ENCODE measurements around the gene CARD11. TPM values are rescaled to one million over a fixed set of nuclear protein-coding genes. Genes with fewer than 3 reads are reported as not detected.
A peak's percentile ranks its signal among the peaks of the same experiment; 100 is the strongest.
"Not testable (repeated sequence)": the region's sequence is repeated elsewhere in the genome, so short reads cannot be mapped to it uniquely, and the experiment has no call there.

The CARD11 gene
- total RNA-seq, 1 donor from 2014 or later: 74.1 TPM

GRCh38 chr7:3028758-3029093, 14.9 kb downstream of the CARD11 start:
- Mint-ChIP-seq H3K27me3 (ENCODE audit: low read depth) (no peaks in the 10 kb centered on the region), H3K27ac (no peak overlapping the region), H3K4me3 (ENCODE audit: low read depth) (no peak overlapping the region), H3K4me1 (ENCODE audit: low read depth) (peaks cover 22% of the 10 kb centered on the region), H3K9me3 (peaks cover 26% of the 10 kb centered on the region), H3K36me3 (ENCODE audit: low read depth) (peaks cover 86% of the 10 kb centered on the region)
- intact Hi-C loops (cut with micrococcal nuclease): loop anchor here (2.0 kb wide), 1 partner anchor 14 kb away; the partner anchor contains the start of gene CARD11
- no peak for DNase-seq (ENCODE audit: low spot score)

- Mint-ChIP-seq H3K9me3 (peaks cover 27% of the 10 kb centered on the region), H3K36me3 (ENCODE audit: low read depth) (peaks cover 85% of the 10 kb centered on the region), H3K27ac (peak overlapping the region; percentile 84), H3K4me1 (ENCODE audit: low read depth) (peaks cover 22% of the 10 kb centered on the region), H3K27me3 (ENCODE audit: low read depth) (no peaks in the 10 kb centered on the region), H3K4me3 (ENCODE audit: low read depth) (no peak overlapping the region)
- intact Hi-C loops (cut with micrococcal nuclease): loop anchor here (2.0 kb wide), 1 partner anchor 15 kb away; the partner anchor contains the start of gene CARD11
- no peak for DNase-seq (ENCODE audit: low spot score)
Observed at GRCh38 chr7:3028071-3028757, 15.5 kb downstream of the CARD11 start.

DNA sequence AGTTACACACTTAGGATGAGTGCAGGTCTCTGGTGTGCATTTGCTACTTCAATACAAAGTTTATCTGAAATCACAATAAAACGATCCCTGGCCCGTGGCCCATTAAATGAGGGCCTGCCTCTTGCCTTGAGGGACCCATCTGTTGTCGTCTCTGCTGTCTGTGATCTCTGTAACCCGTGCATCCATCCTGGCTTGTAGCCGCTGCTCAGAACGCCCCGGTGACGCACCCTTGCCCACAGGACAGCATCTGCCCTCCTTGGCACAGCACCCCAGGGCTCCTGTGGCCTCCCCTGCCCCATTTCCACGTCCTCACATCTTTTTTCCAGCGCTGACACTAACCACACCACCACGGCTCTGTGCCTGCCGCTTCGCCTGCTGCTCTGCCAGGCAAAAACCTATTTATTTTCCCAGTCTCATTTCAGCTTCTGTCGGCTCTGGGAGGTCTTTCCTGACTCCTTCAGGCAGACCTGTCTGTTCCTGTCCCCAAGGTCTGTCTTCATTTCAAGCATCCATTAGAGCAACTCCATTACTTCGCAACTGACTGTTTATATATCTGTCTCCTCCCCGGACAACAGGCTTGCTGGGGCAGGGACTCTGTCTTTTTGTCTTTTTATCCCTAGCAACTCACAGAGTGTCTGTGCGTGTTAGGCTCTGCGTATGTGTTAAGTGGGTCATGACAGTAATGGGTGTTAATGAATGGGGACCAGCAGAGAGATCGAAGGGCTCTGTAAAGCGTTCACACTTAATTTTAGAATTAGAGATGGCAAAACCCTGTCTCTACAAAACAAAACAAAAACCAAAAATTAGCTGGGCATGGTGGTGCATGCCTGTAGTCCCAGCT, 16.4 kb downstream of the CARD11 start:
- intact Hi-C loops (cut with micrococcal nuclease): no loop called here
- Mint-ChIP-seq H3K27ac (peak overlapping the region; percentile 84), H3K27me3 (ENCODE audit: low read depth) (no peaks in the 10 kb centered on the region), H3K9me3 (peaks cover 37% of the 10 kb centered on the region), H3K4me3 (ENCODE audit: low read depth) (no peak overlapping the region), H3K4me1 (ENCODE audit: low read depth) (peaks cover 22% of the 10 kb centered on the region), H3K36me3 (ENCODE audit: low read depth) (peaks cover 85% of the 10 kb centered on the region)
- DNase-seq (ENCODE audit: low spot score): no peak

DNA sequence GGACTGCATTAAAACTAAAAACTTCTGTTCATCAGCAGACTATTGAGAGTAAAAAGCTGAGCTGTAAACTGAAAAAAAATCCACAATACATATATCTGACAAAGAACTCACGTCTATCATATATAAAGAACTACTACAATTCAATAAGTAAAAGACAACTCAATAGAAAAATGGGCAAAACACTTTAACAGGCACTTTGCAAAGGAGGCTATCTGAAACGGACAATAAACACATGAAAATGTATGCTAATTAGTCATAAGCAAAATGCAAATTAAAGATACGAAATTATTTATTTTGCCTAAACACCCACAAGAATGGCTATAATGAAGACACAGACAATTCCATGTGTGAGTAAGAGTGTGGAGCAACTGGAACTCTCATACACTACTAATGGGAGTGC, 18.1 kb downstream of the CARD11 start:
- intact Hi-C loops (cut with micrococcal nuclease): no loop called here
- H3K4me1 Mint-ChIP-seq (ENCODE audit: low read depth): peaks cover 23% of the 10 kb centered on the region
- H3K9me3 Mint-ChIP-seq: peaks cover 53% of the 10 kb centered on the region
- H3K27me3 Mint-ChIP-seq (ENCODE audit: low read depth): no peaks in the 10 kb centered on the region
- H3K27ac Mint-ChIP-seq: no peak overlapping the region
- H3K4me3 Mint-ChIP-seq (ENCODE audit: low read depth): no peak overlapping the region
- no peak for DNase-seq (ENCODE audit: low spot score)
- H3K36me3 Mint-ChIP-seq (ENCODE audit: low read depth): peaks cover 88% of the 10 kb centered on the region

- peaks cover 83% of the 10 kb centered on the region for H3K36me3 Mint-ChIP-seq (ENCODE audit: low read depth)
- peaks cover 60% of the 10 kb centered on the region for H3K9me3 Mint-ChIP-seq
- intact Hi-C loops (cut with micrococcal nuclease): loop anchor here (2.0 kb wide), 1 partner anchor 31 kb away; no protein-coding TSS in a partner anchor
- no peak overlapping the region for H3K27ac Mint-ChIP-seq
- no peak overlapping the region for H3K4me3 Mint-ChIP-seq (ENCODE audit: low read depth)
- peaks cover 6% of the 10 kb centered on the region for H3K4me1 Mint-ChIP-seq (ENCODE audit: low read depth)
- H3K27me3 Mint-ChIP-seq (ENCODE audit: low read depth): no peaks in the 10 kb centered on the region
- DNase-seq (ENCODE audit: low spot score): no peak
Observed at GRCh38 chr7:3021825-3022224, 21.8 kb downstream of the CARD11 start.

DNA sequence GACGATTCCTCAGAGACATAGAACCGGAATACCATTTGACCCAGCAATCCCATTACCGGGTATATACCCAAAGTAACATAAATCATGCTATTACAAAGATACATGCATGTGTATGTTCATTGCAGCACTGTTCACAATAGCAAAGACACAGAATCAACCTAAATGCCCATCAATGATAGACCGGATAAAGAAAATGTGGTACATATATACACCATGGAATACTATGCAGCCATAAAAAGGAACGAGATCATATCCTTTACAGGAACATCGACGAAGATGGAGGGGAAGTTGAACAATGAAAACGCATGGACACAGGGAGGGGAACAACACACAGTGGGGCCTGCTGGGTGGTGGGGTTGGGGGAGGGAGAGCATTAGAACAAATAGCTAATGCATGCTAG, 22.4 kb downstream of the CARD11 start:
- DNase-seq (ENCODE audit: low spot score); H3K27me3 Mint-ChIP-seq (ENCODE audit: low read depth); H3K27ac Mint-ChIP-seq; H3K4me3 Mint-ChIP-seq (ENCODE audit: low read depth); H3K4me1 Mint-ChIP-seq (ENCODE audit: low read depth): not testable (repeated sequence)
- intact Hi-C loops (cut with micrococcal nuclease): loop anchor here (2.0 kb wide), 1 partner anchor 30 kb away; no protein-coding TSS in a partner anchor
- H3K36me3 Mint-ChIP-seq (ENCODE audit: low read depth): peaks cover 86% of the 10 kb centered on the region
- H3K9me3 Mint-ChIP-seq: peaks cover 60% of the 10 kb centered on the region

GRCh38 chr7:3020416-3020815, 23.3 kb downstream of the CARD11 start:
- intact Hi-C loops (cut with micrococcal nuclease): loop anchor here (2.0 kb wide), 1 partner anchor 30 kb away; no protein-coding TSS in a partner anchor
- Mint-ChIP-seq H3K27me3 (ENCODE audit: low read depth) (no peaks in the 10 kb centered on the region), H3K27ac (peak overlapping the region; percentile 1), H3K4me1 (ENCODE audit: low read depth) (peaks cover 6% of the 10 kb centered on the region), H3K9me3 (peaks cover 53% of the 10 kb centered on the region), H3K4me3 (ENCODE audit: low read depth) (no peak overlapping the region), H3K36me3 (ENCODE audit: low read depth) (peaks cover 81% of the 10 kb centered on the region)
- DNase-seq (ENCODE audit: low spot score): no peak

- intact Hi-C loops (cut with micrococcal nuclease): loop anchor here (2.0 to 10.0 kb wide), 2 partner anchors 29 to 65 kb away; no protein-coding TSS in a partner anchor
- peaks cover 47% of the 10 kb centered on the region for H3K9me3 Mint-ChIP-seq
- H3K4me3 Mint-ChIP-seq (ENCODE audit: low read depth): no peak overlapping the region
- no peaks in the 10 kb centered on the region for H3K27me3 Mint-ChIP-seq (ENCODE audit: low read depth)
- H3K36me3 Mint-ChIP-seq (ENCODE audit: low read depth): peaks cover 80% of the 10 kb centered on the region
- H3K4me1 Mint-ChIP-seq (ENCODE audit: low read depth): peaks cover 6% of the 10 kb centered on the region
- H3K27ac Mint-ChIP-seq: no peak overlapping the region
- DNase-seq (ENCODE audit: low spot score): no peak
Observed at GRCh38 chr7:3019801-3020200, 23.9 kb downstream of the CARD11 start.

- Mint-ChIP-seq H3K36me3 (ENCODE audit: low read depth) (peaks cover 57% of the 10 kb centered on the region), H3K4me1 (ENCODE audit: low read depth) (peaks cover 20% of the 10 kb centered on the region), H3K27me3 (ENCODE audit: low read depth) (no peaks in the 10 kb centered on the region), H3K4me3 (ENCODE audit: low read depth) (no peak overlapping the region), H3K9me3 (no peaks in the 10 kb centered on the region), H3K27ac (no peak overlapping the region)
- no peak for DNase-seq (ENCODE audit: low spot score)
- intact Hi-C loops (cut with micrococcal nuclease): loop anchor here (10.0 kb wide), 1 partner anchor 59 kb away; no protein-coding TSS in a partner anchor
Observed at GRCh38 chr7:3013975-3014792, 29.5 kb downstream of the CARD11 start.

DNA sequence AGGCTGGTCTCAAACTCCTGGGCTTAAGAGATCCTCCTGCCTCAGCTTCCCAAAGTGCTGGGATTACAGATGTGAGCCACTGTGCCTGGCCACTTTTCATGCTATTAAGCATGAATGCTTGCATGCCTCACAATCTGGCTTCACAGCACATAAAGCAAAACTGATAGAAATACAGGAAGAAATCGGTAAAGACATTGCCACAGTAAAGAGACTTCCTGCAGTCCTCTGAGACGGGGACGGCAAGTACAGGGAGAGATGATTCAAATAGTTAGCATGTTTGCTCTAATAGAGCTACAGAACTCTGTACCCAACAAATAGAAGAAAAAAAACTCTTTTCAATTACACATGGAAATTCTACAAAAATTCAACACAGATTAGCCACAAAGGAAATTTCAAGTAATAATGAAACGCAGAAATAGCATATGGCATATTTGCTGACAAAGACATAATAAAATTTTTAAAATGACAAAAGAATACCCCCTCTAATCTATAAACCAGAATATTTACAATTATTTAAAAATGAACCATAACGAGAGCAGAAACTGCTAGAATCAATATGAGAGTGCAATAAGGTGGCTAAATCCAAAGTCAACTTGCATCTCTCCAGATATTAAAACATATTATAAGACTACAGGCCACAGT, 32.3 kb downstream of the CARD11 start:
- no peak for DNase-seq (ENCODE audit: low spot score)
- H3K4me1 Mint-ChIP-seq (ENCODE audit: low read depth): peaks cover 32% of the 10 kb centered on the region
- H3K36me3 Mint-ChIP-seq (ENCODE audit: low read depth): peaks cover 62% of the 10 kb centered on the region
- no peaks in the 10 kb centered on the region for H3K9me3 Mint-ChIP-seq
- peak overlapping the region; percentile 13 for H3K27ac Mint-ChIP-seq
- intact Hi-C loops (cut with micrococcal nuclease): loop anchor here (10.0 kb wide), 1 partner anchor 57 kb away; no protein-coding TSS in a partner anchor
- H3K4me3 Mint-ChIP-seq (ENCODE audit: low read depth): no peak overlapping the region
- H3K27me3 Mint-ChIP-seq (ENCODE audit: low read depth): no peaks in the 10 kb centered on the region

- H3K27ac Mint-ChIP-seq: peak overlapping the region; percentile 13
- intact Hi-C loops (cut with micrococcal nuclease): loop anchor here (10.0 kb wide), 1 partner anchor 55 kb away; no protein-coding TSS in a partner anchor
- peaks cover 57% of the 10 kb centered on the region for H3K36me3 Mint-ChIP-seq (ENCODE audit: low read depth)
- no peaks in the 10 kb centered on the region for H3K27me3 Mint-ChIP-seq (ENCODE audit: low read depth)
- no peaks in the 10 kb centered on the region for H3K9me3 Mint-ChIP-seq
- no peak for DNase-seq (ENCODE audit: low spot score)
- peaks cover 32% of the 10 kb centered on the region for H3K4me1 Mint-ChIP-seq (ENCODE audit: low read depth)
- no peak overlapping the region for H3K4me3 Mint-ChIP-seq (ENCODE audit: low read depth)
Observed at GRCh38 chr7:3010161-3010560, 33.5 kb downstream of the CARD11 start.

DNA sequence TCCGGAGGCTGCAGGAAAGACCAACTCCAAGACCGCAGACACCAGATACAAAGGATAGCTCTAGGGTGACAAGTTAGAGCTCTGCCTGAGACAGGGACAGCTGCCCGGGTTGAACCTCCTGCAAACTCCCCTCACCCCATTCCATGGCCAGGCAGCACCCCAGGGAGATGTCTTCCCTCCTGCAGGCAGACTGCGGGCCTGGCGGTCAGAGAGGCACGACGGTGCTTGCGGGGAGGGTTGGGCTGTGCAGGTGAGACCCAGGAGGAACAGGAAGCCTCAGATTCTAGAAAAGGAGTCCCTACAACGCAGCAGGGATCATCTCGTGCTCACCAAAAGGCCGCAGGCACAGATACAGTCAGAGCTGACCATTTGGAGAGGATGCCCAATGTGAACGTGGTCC, 34.6 kb downstream of the CARD11 start:
- Mint-ChIP-seq H3K4me1 (ENCODE audit: low read depth) (peaks cover 32% of the 10 kb centered on the region), H3K27me3 (ENCODE audit: low read depth) (no peaks in the 10 kb centered on the region), H3K4me3 (ENCODE audit: low read depth) (no peak overlapping the region), H3K9me3 (no peaks in the 10 kb centered on the region), H3K36me3 (ENCODE audit: low read depth) (peaks cover 49% of the 10 kb centered on the region), H3K27ac (no peak overlapping the region)
- no peak for DNase-seq (ENCODE audit: low spot score)
- intact Hi-C loops (cut with micrococcal nuclease): no loop called here

All from activated T-helper 2 cell treated with anti-CD3 and anti-CD28 coated beads, Interferon-gamma antibody, Interleukin-2, Interleukin-4, amounts not matched to agents 10 μg/mL and 5 μg/mL and 100 μg/mL, durations not matched to agents 14 hours and 24 hours and 36 hours (primary cell).